A673 (cell line): Measurements from ENCODE around the gene CARD11. TPM values are rescaled to one million over a fixed set of nuclear protein-coding genes. Genes with fewer than 3 reads are reported as not detected.

ENCODE experiments used
- BruUV-seq: library from RNA; stranded (reverse); fragments of 400-500 nt; replicated peaks from 2 replicates; lab custom pipeline; 2021; lab: Mats Ljungman, UMichigan
- CTCF ChIA-PET: fragments of 300-600 bp; sonication (Branson Sonifier 250); formaldehyde crosslinking; loops from one replicate; lab custom pipeline; 2022; ENCODE audit warnings: antibody characterized with exemption; lab: Charles Lee
- POLR2A ChIA-PET: fragments of 300-600 bp; sonication (Branson Sonifier 250); formaldehyde crosslinking; loops from one replicate; lab custom pipeline; 2022; ENCODE audit warnings: antibody characterized with exemption; ENCODE audit not compliant: low non-redundant PET; lab: Charles Lee
- DNase-seq: peaks from one replicate; pipeline ENCODE4 v3.0.0-alpha.2; 2015; ENCODE audit warnings: low spot score
- H3K27ac ChIP-seq: fragments of 200-600 bp; sonication (generic); 2 replicates; pipeline ENCODE4 v1.5.1; 2016; ENCODE audit warnings: mixed run types, low read depth, mild to moderate bottlenecking, mixed read lengths, antibody characterized with exemption, low read length; ENCODE audit not compliant: poor library complexity, severe bottlenecking
- H3K27me3 ChIP-seq: fragments of 200-600 bp; sonication (generic); replicated peaks from 2 replicates; pipeline ENCODE4 v1.6.1; 2017; ENCODE audit warnings: mixed run types, low read depth, mild to moderate bottlenecking, mixed read lengths, antibody characterized with exemption, low read length; ENCODE audit not compliant: insufficient read depth, poor library complexity
- H3K36me3 ChIP-seq: fragments of 200-600 bp; sonication (generic); 2 replicates; pipeline ENCODE4 v1.6.1; 2016; ENCODE audit warnings: mixed run types, mild to moderate bottlenecking, mixed read lengths, antibody characterized with exemption, low read length; ENCODE audit not compliant: insufficient read depth, poor library complexity, severe bottlenecking
- H3K4me1 ChIP-seq: fragments of 200-600 bp; sonication (generic); 2 replicates; pipeline ENCODE4 v1.6.1; 2017; ENCODE audit warnings: mixed run types, mild to moderate bottlenecking, mixed read lengths, antibody characterized with exemption, low read length; ENCODE audit not compliant: insufficient read depth, poor library complexity, severe bottlenecking
- H3K4me3 ChIP-seq: fragments of 200-600 bp; sonication (generic); 2 replicates; pipeline ENCODE4 v1.5.1; 2016; ENCODE audit warnings: low read depth, mixed run types, mild to moderate bottlenecking, mixed read lengths, low read length; ENCODE audit not compliant: poor library complexity, severe bottlenecking
- H3K9me3 ChIP-seq: fragments of 200-600 bp; sonication (generic); 2 replicates; pipeline ENCODE4 v1.6.1; 2016; ENCODE audit warnings: mixed run types, low read depth, mild to moderate bottlenecking, mixed read lengths, antibody characterized with exemption, low read length; ENCODE audit not compliant: poor library complexity, severe bottlenecking
- CTCF ChIP-seq: fragments of 300-800, 200-600 bp; sonication (generic); conservative IDR thresholded peaks from 2 replicates; pipeline ENCODE4 v1.5.1; 2017; ENCODE audit warnings: low read depth, mild to moderate bottlenecking, antibody characterized with exemption, low read length, moderate library complexity, mixed read lengths
- EZH2 ChIP-seq: fragments of 200-600 bp; sonication (generic); IDR thresholded peaks from 2 replicates; pipeline ENCODE4 v1.6.1; 2017; ENCODE audit warnings: borderline replicate concordance, low read depth, mild to moderate bottlenecking, mixed read lengths, antibody characterized with exemption, low read length; ENCODE audit not compliant: poor library complexity, severe bottlenecking
- intact Hi-C: fragments of 100-400 bp; cut with micrococcal nuclease; formaldehyde crosslinking; loops from one replicate; pipeline ENCODE4 v1.10.0; 2022; ENCODE audit not compliant: unreplicated experiment
- total RNA-seq: library from RNA; stranded (reverse); gene quantifications from 2 replicates; pipeline ENCODE4 v1.2.3, GENCODE V29; 2021

Gene CARD11
- total RNA-seq, 1 experiment from 2014 or later: 1.8 TPM

GRCh38 chr7:2893411-2893861 is 150.2 kb downstream of the CARD11 start:
- intact Hi-C loops: no loop called here
- Histone ChIP-seq H3K27ac (no peak overlapping the region), H3K36me3 (no peaks in the 10 kb centered on the region), H3K27me3 (no peaks in the 10 kb centered on the region), H3K9me3 (no peaks in the 10 kb centered on the region), H3K4me1 (peaks cover 5% of the 10 kb centered on the region), H3K4me3 (no peak overlapping the region)
- no peak for TF ChIP-seq EZH2
- TF ChIP-seq CTCF: no peak
- no TSS peak for BruUV-seq
- CTCF ChIA-PET: interaction anchor here (0.6 kb wide), 2 partner anchors 9 to 829 kb away, joined by 4 to 7 read pairs; no protein-coding TSS in a partner anchor
- POLR2A ChIA-PET: no interaction called here
- no peak for DNase-seq

GRCh38 chr7:2892549-2892948 is 151.1 kb downstream of the CARD11 start:
- no TSS peak for BruUV-seq
- peaks cover 5% of the 10 kb centered on the region for H3K4me1 ChIP-seq
- H3K27me3 ChIP-seq: no peaks in the 10 kb centered on the region
- no peak overlapping the region for H3K27ac ChIP-seq
- POLR2A ChIA-PET: no interaction called here
- CTCF ChIA-PET: interaction anchor here (0.6 to 0.7 kb wide), 2 partner anchors 27 to 1562 kb away, joined by 3 read pairs; no protein-coding TSS in a partner anchor
- intact Hi-C loops: no loop called here
- H3K36me3 ChIP-seq: no peaks in the 10 kb centered on the region
- no peak for TF ChIP-seq EZH2
- no peak for TF ChIP-seq CTCF
- H3K9me3 ChIP-seq: no peaks in the 10 kb centered on the region
- DNase-seq: peak; percentile 50
- no peak overlapping the region for H3K4me3 ChIP-seq

- Histone ChIP-seq H3K4me3 (no peak overlapping the region), H3K27me3 (no peaks in the 10 kb centered on the region)
- BruUV-seq: no TSS peak
Observed at GRCh38 chr7:2887816-2888215, 155.9 kb downstream of the CARD11 start.

More at GRCh38 chr7:2887816-2888215, 155.9 kb downstream of the CARD11 start:
- Histone ChIP-seq H3K36me3 (no peaks in the 10 kb centered on the region), H3K9me3 (no peaks in the 10 kb centered on the region), H3K4me1 (peaks cover 3% of the 10 kb centered on the region), H3K27ac (no peak overlapping the region)
- no peak for DNase-seq
- POLR2A ChIA-PET: no interaction called here
- intact Hi-C loops: no loop called here
- TF ChIP-seq EZH2: no peak
- no peak for TF ChIP-seq CTCF
- CTCF ChIA-PET: no interaction called here
